ENCODE data around the gene ADGRF5. TPM values are rescaled to one million over a fixed set of nuclear protein-coding genes. Genes with fewer than 3 reads are reported as not detected.

Gene ADGRF5
- total and polyA plus RNA-seq, 10 donors: 5.2 to 129 (median 82.3) TPM

DNA sequence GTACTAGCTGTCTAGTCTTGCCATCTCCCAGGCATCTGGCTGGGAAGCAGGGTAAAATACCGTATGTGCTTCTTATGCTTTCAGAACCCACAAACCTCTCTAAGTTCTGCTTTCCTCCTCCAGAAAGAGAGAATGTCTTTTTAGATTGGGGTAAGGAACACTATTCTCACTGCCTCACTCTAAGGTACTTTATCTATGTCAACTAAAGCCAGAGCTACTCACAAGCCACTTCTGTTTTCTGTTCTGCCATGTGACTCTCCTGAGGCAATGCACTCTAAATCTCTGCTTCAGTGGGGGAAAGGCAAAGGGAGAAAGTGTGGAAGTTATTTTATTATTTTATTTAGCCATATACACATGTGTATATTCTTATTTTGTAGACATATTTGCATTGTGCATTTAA is 112.9 kb downstream of the ADGRF5 start:
- H3K27ac ChIP-seq: no peak overlapping the region
- no peak for DNase-seq
- no peak overlapping the region for H3K4me3 ChIP-seq
- no peak for TF ChIP-seq POLR2A (IDR thresholded peaks at IDR 0.05)
- TF ChIP-seq CTCF (IDR thresholded peaks at IDR 0.05 in 8 of 11, conservative IDR thresholded peaks at IDR 0.05 in 3 of 11): no peak
- no peak for TF ChIP-seq POLR2AphosphoS5 (IDR thresholded peaks at IDR 0.05)
- H3K4me1 ChIP-seq: no peaks in the 10 kb centered on the region
- intact Hi-C loops (cut with DNase I; ENCODE audit: low total_unique reads): no loop called here
- 7 to 48% (median 23%) methylated on average over 1 of the region's 1 CpG for WGBS, 5 donors
- no peaks in the 10 kb centered on the region for H3K9me3 ChIP-seq
- no peaks in the 10 kb centered on the region for H3K36me3 ChIP-seq
- peaks cover 0 to 6% (median 0%) of the 10 kb centered on the region in 7 donors for H3K27me3 ChIP-seq (replicated peaks in 1 of 7)

Other genes with a start within 250 kb of the ADGRF5 start
- under 1 TPM; 0.17 to 0.98 (median 0.60) TPM for gene TDRD6, start 234.1 kb downstream of the ADGRF5 start, total RNA-seq
- gene TDRD6, start 234.1 kb downstream of the ADGRF5 start, polyA plus RNA-seq: under 1 TPM; 0.09 to 0.26 (median 0.24) TPM
- 10 to 100 TPM; 19.1 to 47.9 (median 30.1) TPM for gene PLA2G7, start 186.6 kb downstream of the ADGRF5 start, total RNA-seq
- 10 to 100 TPM in 2 of 3 donors, 1 to 10 TPM in 1; 8.9 to 17.6 (median 15.7) TPM for gene PLA2G7, start 186.6 kb downstream of the ADGRF5 start, polyA plus RNA-seq
- not detected for gene ANKRD66, start 175.0 kb downstream of the ADGRF5 start, total RNA-seq
- not detected for gene ANKRD66, start 175.0 kb downstream of the ADGRF5 start, polyA plus RNA-seq
- gene MEP1A, start 128.5 kb downstream of the ADGRF5 start, total RNA-seq: under 1 TPM in 4 of 7 donors, not detected in 3; 0.19 to 0.94 (median 0.41) TPM
- under 1 TPM; 0.09 to 0.22 (median 0.09) TPM for gene MEP1A, start 128.5 kb downstream of the ADGRF5 start, polyA plus RNA-seq
- gene ADGRF1, start 120.4 kb upstream of the ADGRF5 start, total RNA-seq: 1 to 10 TPM in 1 of 7 donors, under 1 TPM in 2, not detected in 4; 0.14 to 1.6 (median 0.51) TPM
- under 1 TPM in 2 of 3 donors, not detected in 1; 0.13 to 0.32 TPM for gene ADGRF1, start 120.4 kb upstream of the ADGRF5 start, polyA plus RNA-seq